Ascending aorta (tissue), 2 donors: ENCODE measurements around the gene RALGPS1. TPM values are rescaled to one million over a fixed set of nuclear protein-coding genes. Genes with fewer than 3 reads are reported as not detected.

ENCODE experiments used
- DNase-seq, 2 donors: peaks; one replicate each; pipeline ENCODE4 v3.0.0-alpha.2; 2019; ENCODE audit warnings: low spot score in 2 of 2
- H3K27ac ChIP-seq, 2 donors: fragments of 200-600 bp; sonication (generic); one replicate each; pipeline ENCODE4 v1.5.1; 2016 to 2017; ENCODE audit warnings: mild to moderate bottlenecking in 1 of 2
- H3K27me3 ChIP-seq: fragments of 200-600 bp; sonication (generic); one replicate; pipeline ENCODE4 v1.5.1; 2017
- H3K36me3 ChIP-seq, 2 donors: fragments of 200-600 bp; sonication (generic); one replicate each; pipeline ENCODE4 v1.5.1; 2016
- H3K4me1 ChIP-seq, 2 donors: fragments of 200-600 bp; sonication (generic); one replicate each; pipeline ENCODE4 v1.5.1; 2016 to 2017; ENCODE audit warnings: mild to moderate bottlenecking in 1 of 2
- H3K4me3 ChIP-seq, 2 donors: fragments of 200-600 bp; sonication (generic); one replicate each; pipeline ENCODE4 v1.5.1; 2016 to 2017; ENCODE audit warnings: mild to moderate bottlenecking in 1 of 2
- H3K9me3 ChIP-seq, 2 donors: fragments of 200-600 bp; sonication (generic); one replicate each; pipeline ENCODE4 v1.5.1; 2016
- CTCF ChIP-seq, 3 experiments: fragments of 200-600 bp in 2 of 3; fragments of 450-650 bp in 1 of 3; sonication (generic) in 2 of 3; IDR thresholded peaks; one replicate each; pipeline ENCODE4 v1.5.1; 2016 to 2019; ENCODE audit warnings: antibody characterized with exemption in 3 of 3, mild to moderate bottlenecking in 1 of 3, moderate library complexity in 1 of 3
- intact Hi-C: fragments of 100-400 bp; cut with DNase I; formaldehyde crosslinking; loops from one replicate; pipeline ENCODE4 v1.15.1; 2023
- total RNA-seq: library from RNA; depleted of rRNA; stranded (reverse); fragments of >200 nt; gene quantifications from one replicate; pipeline ENCODE4 v1.1.0, GENCODE V29; 2016

RALGPS1 gene
- total RNA-seq, 1 donor from 2014 or later, result 9.8 TPM

GRCh38 chr9:127255692-127256091 lies 341.1 kb downstream of the RALGPS1 start:
- no peak for TF ChIP-seq CTCF (IDR thresholded peaks at IDR 0.05)
- Histone ChIP-seq H3K27ac (no peak overlapping the region), H3K4me1 (peaks cover 10 to 34% of the 10 kb centered on the region in 2 donors)

GRCh38 chr9:127256324-127256723 lies 341.7 kb downstream of the RALGPS1 start:
- no peak for TF ChIP-seq CTCF (IDR thresholded peaks at IDR 0.05)
- H3K27me3 ChIP-seq, result no peaks in the 10 kb centered on the region
- intact Hi-C loops, result loop anchor here (5.0 kb wide), 1 partner anchor 51 kb away; no protein-coding TSS in a partner anchor
- H3K4me1 ChIP-seq, result peaks cover 10 to 27% of the 10 kb centered on the region in 2 donors
- H3K4me3 ChIP-seq, result no peak overlapping the region
- no peak overlapping the region for H3K27ac ChIP-seq
- DNase-seq, result no peak
- H3K36me3 ChIP-seq, result no peaks in the 10 kb centered on the region
- H3K9me3 ChIP-seq, result no peaks in the 10 kb centered on the region

More at GRCh38 chr9:127255692-127256091, 341.1 kb downstream of the RALGPS1 start:
- Histone ChIP-seq H3K27me3 (no peaks in the 10 kb centered on the region), H3K4me3 (no peak overlapping the region), H3K9me3 (no peaks in the 10 kb centered on the region), H3K36me3 (no peaks in the 10 kb centered on the region)
- no peak for DNase-seq
- intact Hi-C loops, result loop anchor here (5.0 kb wide), 1 partner anchor 52 kb away; no protein-coding TSS in a partner anchor

GRCh38 chr9:127258606-127259471 lies 344.3 kb downstream of the RALGPS1 start:
- Histone ChIP-seq H3K27me3 (no peaks in the 10 kb centered on the region), H3K9me3 (no peaks in the 10 kb centered on the region), H3K4me1 (peaks cover 10 to 36% of the 10 kb centered on the region in 2 donors), H3K4me3 (no peak overlapping the region), H3K36me3 (no peaks in the 10 kb centered on the region), H3K27ac (peak overlapping the region; percentile 87 to 91)
- no peak for TF ChIP-seq CTCF (IDR thresholded peaks at IDR 0.05)
- intact Hi-C loops, result loop anchor here (1.0 to 5.0 kb wide), 3 partner anchors 34 to 100 kb away; no protein-coding TSS in a partner anchor
- DNase-seq, result peak in 1 of 2 donors; percentile 75

- TF ChIP-seq CTCF (IDR thresholded peaks at IDR 0.05), result no peak
- H3K9me3 ChIP-seq, result no peaks in the 10 kb centered on the region
- no peaks in the 10 kb centered on the region for H3K27me3 ChIP-seq
- H3K4me1 ChIP-seq, result peaks cover 10 to 45% of the 10 kb centered on the region in 2 donors
- intact Hi-C loops, result no loop called here
- no peak overlapping the region for H3K4me3 ChIP-seq
- peak overlapping the region; percentile 56 to 58 for H3K27ac ChIP-seq
- H3K36me3 ChIP-seq, result no peaks in the 10 kb centered on the region
- DNase-seq, result no peak
Observed at GRCh38 chr9:127262602-127263001, 348.0 kb downstream of the RALGPS1 start.

GRCh38 chr9:127263237-127263636 lies 348.7 kb downstream of the RALGPS1 start:
- no peak for DNase-seq
- H3K27ac ChIP-seq, result peak overlapping the region; percentile 56 to 58
- peaks cover 10 to 43% of the 10 kb centered on the region in 2 donors for H3K4me1 ChIP-seq
- no peaks in the 10 kb centered on the region for H3K27me3 ChIP-seq
- TF ChIP-seq CTCF (IDR thresholded peaks at IDR 0.05), result no peak
- no peaks in the 10 kb centered on the region for H3K9me3 ChIP-seq
- no peaks in the 10 kb centered on the region for H3K36me3 ChIP-seq
- intact Hi-C loops, result no loop called here
- H3K4me3 ChIP-seq, result no peak overlapping the region
